Measurements from ENCODE around the gene MTRF1.

DNA sequence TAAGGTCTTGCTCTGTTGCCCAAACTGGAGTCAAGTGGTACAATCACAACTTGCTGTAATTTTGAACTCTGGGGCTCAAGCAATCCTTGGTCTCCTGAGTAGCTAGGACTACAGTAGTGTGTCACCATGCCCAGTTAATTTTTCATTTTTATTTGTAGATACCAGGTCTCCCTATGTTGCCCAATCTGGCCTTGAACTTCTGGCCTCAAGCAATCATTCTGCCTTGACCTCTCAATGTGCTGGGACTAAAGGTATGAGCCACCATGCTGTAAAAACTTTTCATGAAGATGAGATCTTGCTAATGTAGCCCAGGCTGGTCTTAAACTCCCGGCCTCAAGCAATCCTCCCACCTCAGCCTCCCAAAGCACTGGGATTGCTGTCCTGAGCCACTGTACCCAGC is 32.6 kb upstream of the MTRF1 start:
- TF ChIP-seq FOS (IDR thresholded peaks at IDR 0.05; ENCODE audit: low read depth, low read length) (no peak), CTCF (conservative IDR thresholded peaks at IDR 0.05; ENCODE audit: low read depth, low read length) (no peak), POLR2A (IDR thresholded peaks at IDR 0.05; ENCODE audit: low read depth, low read length) (no peak), RAD21 (IDR thresholded peaks at IDR 0.05; ENCODE audit: low read length) (no peak)

Data from IMR-90 (cell line).